ENCODE data around the gene CYTH1.
"Not testable (repeated sequence)": the region's sequence is repeated elsewhere in the genome, so short reads cannot be mapped to it uniquely, and the experiment has no call there.

The CYTH1 gene

DNA sequence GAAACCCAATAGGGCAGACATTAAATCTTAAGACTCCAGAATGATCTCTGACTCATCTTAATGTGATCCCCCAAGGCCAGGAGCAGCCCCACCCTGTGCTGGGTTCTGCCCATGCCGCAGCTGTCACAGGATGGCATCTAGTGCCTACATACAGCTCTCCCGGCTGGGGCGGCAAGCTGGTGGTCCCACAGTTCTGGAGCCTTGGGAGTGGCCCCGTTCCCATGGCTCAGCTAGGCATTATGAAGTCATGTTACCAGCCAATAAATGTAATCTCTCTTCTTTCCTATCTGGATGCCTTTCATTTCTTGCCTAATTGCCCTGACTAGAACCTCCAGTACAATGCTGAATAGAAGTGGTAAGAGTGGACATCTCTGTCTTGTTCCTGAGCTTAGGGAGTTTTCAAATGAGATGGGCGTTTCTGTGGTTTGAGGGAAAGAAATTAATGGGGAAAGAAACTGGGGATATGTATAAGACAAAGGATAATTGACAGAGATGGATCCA is 109.2 kb downstream of the CYTH1 start:
- peak; percentile 78 for ATAC-seq
- TF ChIP-seq OSR1 (CRISPR knock-in tag; IDR thresholded peaks at IDR 0.05) (no peak), TCF4 (CRISPR knock-in tag; IDR thresholded peaks at IDR 0.05; ENCODE audit: borderline replicate concordance) (no peak), ISL1 (CRISPR knock-in tag; IDR thresholded peaks at IDR 0.05) (no peak), SNAI2 (CRISPR knock-in tag; IDR thresholded peaks at IDR 0.05) (no peak), ZNF8 (CRISPR knock-in tag; IDR thresholded peaks at IDR 0.05) (no peak), RARB (CRISPR knock-in tag; IDR thresholded peaks at IDR 0.05) (no peak), ZC3H10 (CRISPR knock-in tag; IDR thresholded peaks at IDR 0.05) (no peak), BACH2 (CRISPR knock-in tag; IDR thresholded peaks at IDR 0.05; ENCODE audit: borderline replicate concordance) (no peak), ESRRG (CRISPR knock-in tag; IDR thresholded peaks at IDR 0.05) (no peak), PPARA (CRISPR knock-in tag; IDR thresholded peaks at IDR 0.05; ENCODE audit: borderline replicate concordance) (no peak), CSDC2 (CRISPR knock-in tag; IDR thresholded peaks at IDR 0.05) (no peak), ZFP30 (CRISPR knock-in tag; IDR thresholded peaks at IDR 0.05) (no peak), POU6F1 (CRISPR knock-in tag; IDR thresholded peaks at IDR 0.05; ENCODE audit: borderline replicate concordance, low read depth) (no peak), TOX (CRISPR knock-in tag; IDR thresholded peaks at IDR 0.05; ENCODE audit: borderline replicate concordance) (no peak), GLIS3 (CRISPR knock-in tag; IDR thresholded peaks at IDR 0.05) (no peak), ARNTL (CRISPR knock-in tag; IDR thresholded peaks at IDR 0.05; ENCODE audit: borderline replicate concordance, low read depth) (no peak), ZNF565 (CRISPR knock-in tag; conservative IDR thresholded peaks at IDR 0.05; ENCODE audit: low read depth) (no peak), ZNF70 (CRISPR knock-in tag; IDR thresholded peaks at IDR 0.05) (no peak)
- TF ChIP-seq, protein P1, sequence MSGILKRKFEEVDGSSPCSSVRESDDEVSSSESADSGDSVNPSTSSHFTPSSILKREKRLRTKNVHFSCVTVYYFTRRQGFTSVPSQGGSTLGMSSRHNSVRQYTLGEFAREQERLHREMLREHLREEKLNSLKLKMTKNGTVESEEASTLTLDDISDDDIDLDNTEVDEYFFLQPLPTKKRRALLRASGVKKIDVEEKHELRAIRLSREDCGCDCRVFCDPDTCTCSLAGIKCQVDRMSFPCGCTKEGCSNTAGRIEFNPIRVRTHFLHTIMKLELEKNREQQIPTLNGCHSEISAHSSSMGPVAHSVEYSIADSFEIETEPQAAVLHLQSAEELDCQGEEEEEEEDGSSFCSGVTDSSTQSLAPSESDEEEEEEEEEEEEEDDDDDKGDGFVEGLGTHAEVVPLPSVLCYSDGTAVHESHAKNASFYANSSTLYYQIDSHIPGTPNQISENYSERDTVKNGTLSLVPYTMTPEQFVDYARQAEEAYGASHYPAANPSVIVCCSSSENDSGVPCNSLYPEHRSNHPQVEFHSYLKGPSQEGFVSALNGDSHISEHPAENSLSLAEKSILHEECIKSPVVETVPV (CRISPR knock-in tag; IDR thresholded peaks at IDR 0.05) = no peak
- TF ChIP-seq, protein P2, sequence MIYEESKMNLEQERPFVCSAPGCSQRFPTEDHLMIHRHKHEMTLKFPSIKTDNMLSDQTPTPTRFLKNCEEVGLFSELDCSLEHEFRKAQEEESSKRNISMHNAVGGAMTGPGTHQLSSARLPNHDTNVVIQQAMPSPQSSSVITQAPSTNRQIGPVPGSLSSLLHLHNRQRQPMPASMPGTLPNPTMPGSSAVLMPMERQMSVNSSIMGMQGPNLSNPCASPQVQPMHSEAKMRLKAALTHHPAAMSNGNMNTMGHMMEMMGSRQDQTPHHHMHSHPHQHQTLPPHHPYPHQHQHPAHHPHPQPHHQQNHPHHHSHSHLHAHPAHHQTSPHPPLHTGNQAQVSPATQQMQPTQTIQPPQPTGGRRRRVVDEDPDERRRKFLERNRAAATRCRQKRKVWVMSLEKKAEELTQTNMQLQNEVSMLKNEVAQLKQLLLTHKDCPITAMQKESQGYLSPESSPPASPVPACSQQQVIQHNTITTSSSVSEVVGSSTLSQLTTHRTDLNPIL (CRISPR knock-in tag; IDR thresholded peaks at IDR 0.05; ENCODE audit: low read depth) = no peak

- TF ChIP-seq OSR1 (CRISPR knock-in tag; IDR thresholded peaks at IDR 0.05) (no peak), SNAI2 (CRISPR knock-in tag; IDR thresholded peaks at IDR 0.05) (0 out of 2 replicates have a peak, but pooled peaks have one; percentile 18)
- no peak for ATAC-seq
Measured at GRCh38 chr17:78672005-78672404, 110.1 kb downstream of the CYTH1 start.

- ATAC-seq = not testable (repeated sequence)
Measured at GRCh38 chr17:78671726-78672001, 110.4 kb downstream of the CYTH1 start.

- TF ChIP-seq ARNTL (CRISPR knock-in tag; IDR thresholded peaks at IDR 0.05; ENCODE audit: borderline replicate concordance, low read depth) (no peak), ZNF70 (CRISPR knock-in tag; IDR thresholded peaks at IDR 0.05) (no peak), ISL1 (CRISPR knock-in tag; IDR thresholded peaks at IDR 0.05) (no peak), POU6F1 (CRISPR knock-in tag; IDR thresholded peaks at IDR 0.05; ENCODE audit: borderline replicate concordance, low read depth) (no peak)
- TF ChIP-seq, protein P1 (CRISPR knock-in tag; IDR thresholded peaks at IDR 0.05) = no peak
- ATAC-seq = no peak
Measured at GRCh38 chr17:78670850-78671725, 111.0 kb downstream of the CYTH1 start.

All from SK-N-SH treated with all-trans-retinoic acid at 6 μM for 48 hours (cell line).